HG03442 (cell line): ENCODE data around the gene MCM10.

Source experiments
- ATAC-seq: cut with Tn5 transposase; IDR thresholded peaks from one replicate; pipeline ENCODE4 v1.9.1; 2021; ENCODE audit warnings: mild to moderate bottlenecking, moderate library complexity; ENCODE audit not compliant: unreplicated experiment

MCM10 gene

GRCh38 chr10:13163859-13164258 lies 2.5 kb downstream of the MCM10 start:
- ATAC-seq, result no peak

GRCh38 chr10:13165177-13165576 lies 3.8 kb downstream of the MCM10 start:
- no peak for ATAC-seq

- no peak for ATAC-seq
These were observed 6.2 kb downstream of the MCM10 start for GRCh38 chr10:13167568-13167967.

- no peak for ATAC-seq
These were observed 7.4 kb downstream of the MCM10 start for GRCh38 chr10:13168781-13169180.

- ATAC-seq, result no peak
These were observed 12.3 kb downstream of the MCM10 start for GRCh38 chr10:13173616-13174015.

- no peak for ATAC-seq
These were observed 19.4 kb downstream of the MCM10 start for GRCh38 chr10:13180788-13181187.

- no peak for ATAC-seq
These were observed 21.1 kb downstream of the MCM10 start for GRCh38 chr10:13182424-13182823.

GRCh38 chr10:13183625-13184024 lies 22.3 kb downstream of the MCM10 start:
- no peak for ATAC-seq

- ATAC-seq, result no peak
These were observed 22.9 kb downstream of the MCM10 start for GRCh38 chr10:13184276-13184675.

GRCh38 chr10:13184730-13185514 lies 23.6 kb downstream of the MCM10 start:
- no peak for ATAC-seq

GRCh38 chr10:13187135-13187534 lies 25.8 kb downstream of the MCM10 start:
- ATAC-seq, result no peak

- ATAC-seq, result no peak
These were observed 27.2 kb downstream of the MCM10 start for GRCh38 chr10:13188593-13188992.

- no peak for ATAC-seq
These were observed 28.6 kb downstream of the MCM10 start for GRCh38 chr10:13189961-13190360.

GRCh38 chr10:13190816-13191215 lies 29.5 kb downstream of the MCM10 start:
- no peak for ATAC-seq

- no peak for ATAC-seq
These were observed 30.0 kb downstream of the MCM10 start for GRCh38 chr10:13191362-13191761.

GRCh38 chr10:13193637-13194036 lies 32.3 kb downstream of the MCM10 start:
- no peak for ATAC-seq

GRCh38 chr10:13195016-13195415 lies 33.7 kb downstream of the MCM10 start:
- no peak for ATAC-seq

- no peak for ATAC-seq
These were observed 39.8 kb downstream of the MCM10 start for GRCh38 chr10:13201132-13201531.

GRCh38 chr10:13206091-13206490 lies 44.7 kb downstream of the MCM10 start:
- ATAC-seq, result no peak

GRCh38 chr10:13206546-13207443 lies 45.4 kb downstream of the MCM10 start:
- ATAC-seq, result no peak

- ATAC-seq, result no peak
These were observed 51.8 kb downstream of the MCM10 start for GRCh38 chr10:13213163-13213562.

- no peak for ATAC-seq
These were observed 57.5 kb downstream of the MCM10 start for GRCh38 chr10:13218878-13219277.
